H1 (cell line): ENCODE results near the gene ZNF214. TPM values are rescaled to one million over a fixed set of nuclear protein-coding genes. Genes with fewer than 3 reads are reported as not detected.

ENCODE experiments used
- CTCF ChIA-PET: fragments of 300-600 bp; sonication (Branson Sonifier 250); formaldehyde crosslinking; loops from one replicate; lab custom pipeline; 2021; ENCODE audit not compliant: partially characterized antibody; lab: Charles Lee
- POLR2A ChIA-PET: fragments of 300-600 bp; sonication (Branson Sonifier 250); formaldehyde crosslinking; loops from one replicate; lab custom pipeline; 2021; ENCODE audit warnings: inconsistent platforms; ENCODE audit not compliant: partially characterized antibody; lab: Charles Lee
- DNase-seq, 2 experiments: peaks; one replicate each; pipeline versions ENCODE4 v3.0.0 to v3.0.0-alpha.2; 2010 to 2022; ENCODE audit warnings: low spot score in 2 of 2, low read depth in 1 of 2, mixed read lengths in 1 of 2
- FAIRE-seq: peaks from 2 replicates; lab custom pipeline; 2011; peaks lifted over from hg19 to GRCh38; lab: Jason Lieb, UNC
- H2AFZ ChIP-seq: 2 replicates; pipeline ENCODE4 v1.8.1; 2012; ENCODE audit warnings: low read length, inconsistent platforms
- H2AK5ac ChIP-seq: 2 replicates; pipeline ENCODE4 v1.6.1; 2013; ENCODE audit warnings: low read depth, low read length
- H2BK120ac ChIP-seq: replicated peaks from 2 replicates; pipeline ENCODE3; 2013; ENCODE audit warnings: low read depth, low read length, inconsistent platforms
- H2BK12ac ChIP-seq: 2 replicates; pipeline ENCODE4 v1.6.1; 2013; ENCODE audit warnings: low read depth, low read length
- H2BK15ac ChIP-seq: 2 replicates; pipeline ENCODE4 v1.6.1; 2013; ENCODE audit warnings: low read length
- H2BK20ac ChIP-seq: 2 replicates; pipeline ENCODE4 v1.6.1; 2013; ENCODE audit warnings: low read length
- H2BK5ac ChIP-seq: 2 replicates; pipeline ENCODE4 v1.6.1; 2013; ENCODE audit warnings: low read depth, low read length
- H3K14ac ChIP-seq: 2 replicates; pipeline ENCODE4 v1.6.1; 2013; ENCODE audit warnings: inconsistent platforms; ENCODE audit not compliant: insufficient read length
- H3K18ac ChIP-seq: 2 replicates; pipeline ENCODE4 v1.6.1; 2013; ENCODE audit warnings: low read length; ENCODE audit errors: extremely low read depth
- H3K23ac ChIP-seq: 2 replicates; pipeline ENCODE4 v1.6.1; 2013; ENCODE audit warnings: inconsistent platforms; ENCODE audit not compliant: insufficient read length
- H3K23me2 ChIP-seq: 2 replicates; pipeline ENCODE4 v1.6.1; 2013; ENCODE audit warnings: low read depth, low read length
- H3K27ac ChIP-seq: 2 replicates; pipeline ENCODE4 v1.6.1; 2011; ENCODE audit warnings: low read depth, low read length, inconsistent platforms
- H3K27me3 ChIP-seq, 4 experiments: replicated peaks in 1 of 4; 1 replicate in 1 of 4; 2 replicates in 3 of 4; pipeline versions ENCODE4 v1.6.1 to v1.8.1; 2011 to 2013; ENCODE audit warnings: low read length in 3 of 4, mild to moderate bottlenecking in 3 of 4, inconsistent platforms in 2 of 4, mixed read lengths in 2 of 4, moderate library complexity in 1 of 4; ENCODE audit not compliant: control insufficient read depth in 3 of 4, insufficient read depth in 3 of 4; ENCODE audit errors: extremely low read depth in 1 of 4
- H3K36me3 ChIP-seq, 4 experiments: 2 replicates each; pipeline versions ENCODE4 v1.6.1 to v1.8.1; 2011 to 2013; ENCODE audit warnings: mild to moderate bottlenecking in 4 of 4, low read length in 3 of 4, moderate library complexity in 2 of 4, control low read depth in 1 of 4, inconsistent platforms in 1 of 4; ENCODE audit not compliant: insufficient read depth in 4 of 4, control insufficient read depth in 2 of 4
- H3K4ac ChIP-seq: replicated peaks from 2 replicates; pipeline ENCODE3; 2013; ENCODE audit warnings: low read length, low read depth, mixed read lengths, inconsistent platforms; ENCODE audit not compliant: insufficient read length
- H3K4me1 ChIP-seq, 4 experiments: replicated peaks in 1 of 4; 1 replicate in 1 of 4; 2 replicates in 3 of 4; pipeline versions ENCODE4 v1.6.1 to v1.8.1; 2011 to 2013; ENCODE audit warnings: low read length in 3 of 4, inconsistent platforms in 2 of 4, mixed read lengths in 1 of 4; ENCODE audit not compliant: insufficient read depth in 4 of 4, control insufficient read depth in 3 of 4
- H3K4me2 ChIP-seq, 2 experiments: 2 replicates each; pipeline versions ENCODE4 v1.6.1 to v1.8.1; 2011 to 2013; ENCODE audit warnings: low read depth in 2 of 2, low read length in 2 of 2, control low read depth in 1 of 2, inconsistent platforms in 1 of 2, mild to moderate bottlenecking in 1 of 2; ENCODE audit not compliant: insufficient read depth in 1 of 2
- H3K4me3 ChIP-seq, 4 experiments: fragments of 200-600, 300-600 bp in 1 of 4; sonication (generic), shearing (Covaris generic), sonication (Bioruptor Twin) in 1 of 4; 2 replicates each; pipeline versions ENCODE4 v1.5.1 to v1.8.1; 2011 to 2016; ENCODE audit warnings: low read length in 4 of 4, low read depth in 3 of 4, control low read depth in 2 of 4, inconsistent platforms in 2 of 4, mild to moderate bottlenecking in 2 of 4, mixed read lengths in 1 of 4, moderate library complexity in 1 of 4; ENCODE audit not compliant: insufficient read depth in 2 of 4; ENCODE audit errors: extremely low read depth in 1 of 4
- H3K56ac ChIP-seq: replicated peaks from 2 replicates; pipeline ENCODE3; 2013; ENCODE audit warnings: low read depth, mild to moderate bottlenecking, mixed read lengths, low read length, inconsistent platforms; ENCODE audit not compliant: insufficient read length
- H3K79me1 ChIP-seq: 2 replicates; pipeline ENCODE4 v1.6.1; 2013; ENCODE audit warnings: low read depth, low read length, control low read depth
- H3K79me2 ChIP-seq, 2 experiments: 2 replicates each; pipeline versions ENCODE4 v1.6.1 to v1.8.1; 2012 to 2013; ENCODE audit warnings: low read length in 2 of 2, mild to moderate bottlenecking in 2 of 2, inconsistent platforms in 1 of 2; ENCODE audit not compliant: insufficient read depth in 2 of 2, control insufficient read depth in 1 of 2
- H3K9ac ChIP-seq, 4 experiments: replicated peaks in 1 of 4; 1 replicate in 1 of 4; 2 replicates in 3 of 4; pipeline versions ENCODE4 v1.6.1 to v1.8.1; 2011 to 2013; ENCODE audit warnings: low read depth in 3 of 4, low read length in 3 of 4, control low read depth in 2 of 4, mild to moderate bottlenecking in 2 of 4, moderate library complexity in 2 of 4, inconsistent platforms in 1 of 4; ENCODE audit errors: extremely low read depth in 1 of 4
- H3K9me3 ChIP-seq, 2 experiments: 2 replicates each; pipeline versions ENCODE4 v1.6.1 to v1.8.1; 2012 to 2013; ENCODE audit warnings: mild to moderate bottlenecking in 2 of 2, moderate library complexity in 2 of 2, control low read depth in 1 of 2, inconsistent platforms in 1 of 2, low read depth in 1 of 2, low read length in 1 of 2, mixed read lengths in 1 of 2; ENCODE audit not compliant: insufficient read depth in 2 of 2
- H4K20me1 ChIP-seq, 2 experiments: replicated peaks in 1 of 2; 2 replicates each; pipeline versions ENCODE3 to v1.8.1; 2011 to 2013; ENCODE audit warnings: inconsistent platforms in 2 of 2, low read length in 2 of 2, mild to moderate bottlenecking in 1 of 2; ENCODE audit not compliant: insufficient read depth in 2 of 2, control insufficient read depth in 1 of 2
- H4K5ac ChIP-seq: 2 replicates; pipeline ENCODE4 v1.6.1; 2013; ENCODE audit warnings: low read length, low read depth, mixed read lengths, inconsistent platforms; ENCODE audit not compliant: insufficient read length
- H4K8ac ChIP-seq: 2 replicates; pipeline ENCODE4 v1.8.0; 2013; ENCODE audit warnings: mild to moderate bottlenecking, moderate library complexity, low read length, inconsistent platforms; ENCODE audit not compliant: insufficient read depth; ENCODE audit errors: extremely low read depth
- H4K91ac ChIP-seq: replicated peaks from 2 replicates; pipeline ENCODE3; 2013; ENCODE audit warnings: low read length, mixed read lengths, inconsistent platforms; ENCODE audit not compliant: insufficient read length
- ATF3 ChIP-seq: IDR thresholded peaks from 2 replicates; pipeline ENCODE4 v1.6.1; 2011; ENCODE audit warnings: low read depth, mild to moderate bottlenecking, low read length; ENCODE audit not compliant: insufficient read depth
- BCL11A ChIP-seq, 2 experiments: IDR thresholded peaks; one replicate each; pipeline ENCODE4 v1.6.1; 2011; ENCODE audit warnings: low read depth in 2 of 2, low read length in 2 of 2, mild to moderate bottlenecking in 2 of 2
- CBX5 ChIP-seq: fragments of 300-800, 300-1000 bp; sonication (generic); IDR thresholded peaks from 2 replicates; pipeline ENCODE4 v1.7.1; 2016; ENCODE audit warnings: antibody characterized with exemption, low read length, low read depth
- CHD1 ChIP-seq: IDR thresholded peaks from 2 replicates; pipeline ENCODE4 v1.6.1; 2012; ENCODE audit warnings: low read depth, low read length, improper control_type of control experiment
- JUN ChIP-seq: IDR thresholded peaks from 2 replicates; pipeline ENCODE4 v1.6.1; 2011; ENCODE audit warnings: low read depth, mild to moderate bottlenecking, improper control_type of control experiment, low read length
- KDM4A ChIP-seq: IDR thresholded peaks from one replicate; pipeline ENCODE4 v1.7.1; 2012; ENCODE audit warnings: low read depth, mild to moderate bottlenecking, moderate library complexity, low read length, inconsistent platforms; ENCODE audit not compliant: severe bottlenecking
- NRF1 ChIP-seq: IDR thresholded peaks from 2 replicates; pipeline ENCODE4 v1.6.1; 2011; ENCODE audit warnings: mild to moderate bottlenecking, low read depth, low read length, improper control_type of control experiment
- RBBP5 ChIP-seq: IDR thresholded peaks from 2 replicates; pipeline ENCODE4 v1.7.1; 2012; ENCODE audit warnings: low read depth, mild to moderate bottlenecking, inconsistent platforms, low read length, moderate library complexity, borderline replicate concordance
- RFX5 ChIP-seq: IDR thresholded peaks from 2 replicates; pipeline ENCODE4 v1.6.1; 2011; ENCODE audit warnings: low read depth, low read length, improper control_type of control experiment, borderline replicate concordance
- SIRT6 ChIP-seq: IDR thresholded peaks from one replicate; pipeline ENCODE4 v1.7.1; 2012; ENCODE audit warnings: low read length, inconsistent platforms
- TBP ChIP-seq: IDR thresholded peaks from 2 replicates; pipeline ENCODE4 v1.6.1; 2011; ENCODE audit warnings: low read depth, low read length, improper control_type of control experiment
- TCF12 ChIP-seq: IDR thresholded peaks from 2 replicates; pipeline ENCODE4 v1.6.1; 2011; ENCODE audit warnings: low read depth, mild to moderate bottlenecking, low read length
- YY1 ChIP-seq: IDR thresholded peaks from 2 replicates; pipeline ENCODE4 v1.6.1; 2011; ENCODE audit warnings: low read depth, mild to moderate bottlenecking, low read length
- WGBS, 2 experiments: shearing (Covaris generic) in 1 of 2; methylation state at CpG; one replicate each; pipeline versions ENCODE4 v1.1.6 to v1.1.7; 2013 to 2015; ENCODE audit warnings: low lambda C conversion rate in 2 of 2, mixed read lengths in 2 of 2, inconsistent platforms in 1 of 2, low coverage in 1 of 2, missing lambda C conversion rate in 1 of 2; ENCODE audit not compliant: insufficient replicate concordance in 2 of 2, insufficient coverage in 1 of 2, insufficient read length in 1 of 2; ENCODE audit errors: extremely low coverage in 1 of 2, missing lambda C conversion rate in 1 of 2; 5-methylcytosine and 5-hydroxymethylcytosine counted together
- polyA plus RNA-seq, 7 experiments: library from polyadenylated mRNA; depleted of rRNA in 3 of 7; stranded (reverse) in 5 of 7; unstranded in 2 of 7; fragments of >200 nt in 5 of 7; fragments of 200-250 nt in 2 of 7; gene quantifications; 1 replicate in 5 of 7; 2 replicates in 1 of 7; 4 replicates in 1 of 7; pipeline versions ENCODE4 v1.2.1 to v1.2.3, GENCODE V29; 2011 to 2013; ENCODE audit warnings: missing spikeins in 2 of 7, mixed read lengths in 2 of 7
- total RNA-seq: library from RNA; stranded (reverse); fragmentation: NEBNext Ultra II Directional; extraction: Animal tissue kit (Norgen Biotek cat#: 25700); gene quantifications from 2 replicates; pipeline ENCODE4 v1.2.1, GENCODE V29; 2021
- TF ChIP-seq, protein P1 (sequence below): IDR thresholded peaks from 2 replicates; pipeline ENCODE4 v1.6.1; 2011; ENCODE audit warnings: low read length, improper control_type of control experiment

The ZNF214 gene
- total and polyA plus RNA-seq, 2 of the 8 experiments (the other 6 are each of a cell fraction or from before 2014, with no cell fraction given): 0.80 to 3.2 TPM

DNA sequence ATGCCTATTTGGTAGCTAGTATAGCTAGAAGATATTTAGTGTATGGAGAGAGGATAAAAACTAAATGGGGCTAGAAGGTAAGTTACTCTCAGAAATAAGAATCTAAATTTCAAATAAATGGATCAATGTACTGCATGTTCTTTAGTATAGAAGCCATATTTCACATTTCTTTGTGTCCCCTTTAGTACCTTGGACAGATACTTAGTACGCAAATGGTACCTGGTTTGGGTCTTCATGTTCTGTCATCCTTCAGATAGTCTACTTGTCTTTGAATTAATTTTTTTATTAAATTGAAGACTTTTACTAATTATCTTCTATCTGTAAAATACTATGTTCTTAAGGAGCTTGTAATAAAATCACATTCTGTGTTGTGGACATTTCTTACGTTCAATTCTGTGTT is 42.4 kb upstream of the ZNF214 start:
- H3K23ac ChIP-seq: no peak overlapping the region
- H3K14ac ChIP-seq: no peak overlapping the region
- H2BK20ac ChIP-seq: no peak overlapping the region
- H3K9me3 ChIP-seq: no peaks in the 10 kb centered on the region
- H3K36me3 ChIP-seq: no peaks in the 10 kb centered on the region
- H3K4me3 ChIP-seq: no peak overlapping the region
- CTCF ChIA-PET: no interaction called here
- no peak overlapping the region for H3K4me2 ChIP-seq
- H3K23me2 ChIP-seq: no peaks in the 10 kb centered on the region
- no peak overlapping the region for H3K18ac ChIP-seq
- H4K8ac ChIP-seq: no peak overlapping the region
- no peak overlapping the region for H2BK5ac ChIP-seq
- no peaks in the 10 kb centered on the region for H4K20me1 ChIP-seq
- no peak for FAIRE-seq
- no peak overlapping the region for H2BK15ac ChIP-seq
- no peak overlapping the region for H4K5ac ChIP-seq
- no peaks in the 10 kb centered on the region for H3K79me2 ChIP-seq
- no peak overlapping the region for H2BK120ac ChIP-seq
- no peaks in the 10 kb centered on the region for H3K4me1 ChIP-seq
- no peak overlapping the region for H3K27ac ChIP-seq
- H2AK5ac ChIP-seq: no peak overlapping the region
- H3K4ac ChIP-seq: no peak overlapping the region
- no peaks in the 10 kb centered on the region for H3K79me1 ChIP-seq
- POLR2A ChIA-PET: no interaction called here
- no peak overlapping the region for H2BK12ac ChIP-seq
- H2AFZ ChIP-seq: no peak overlapping the region
- H3K27me3 ChIP-seq: no peaks in the 10 kb centered on the region
- WGBS, 2 experiments: 89% methylated on average over 2 of the region's 2 CpGs; no CpG with 5 or more reads in 1 of the 2 experiments
- no peak overlapping the region for H4K91ac ChIP-seq
- DNase-seq: no peak
- no peak overlapping the region for H3K56ac ChIP-seq
- H3K9ac ChIP-seq: no peak overlapping the region
- TF ChIP-seq CHD1 (no peak), ATF3 (no peak), KDM4A (no peak), TCF12 (no peak), RFX5 (no peak), TBP (no peak), NRF1 (no peak), BCL11A (IDR thresholded peaks at IDR 0.05; ENCODE audit: low read depth in 2 of 2, low read length in 2 of 2) (no peak), RBBP5 (no peak), JUN (no peak), CBX5 (no peak), YY1 (no peak), SIRT6 (no peak)
- TF ChIP-seq, protein P1, sequence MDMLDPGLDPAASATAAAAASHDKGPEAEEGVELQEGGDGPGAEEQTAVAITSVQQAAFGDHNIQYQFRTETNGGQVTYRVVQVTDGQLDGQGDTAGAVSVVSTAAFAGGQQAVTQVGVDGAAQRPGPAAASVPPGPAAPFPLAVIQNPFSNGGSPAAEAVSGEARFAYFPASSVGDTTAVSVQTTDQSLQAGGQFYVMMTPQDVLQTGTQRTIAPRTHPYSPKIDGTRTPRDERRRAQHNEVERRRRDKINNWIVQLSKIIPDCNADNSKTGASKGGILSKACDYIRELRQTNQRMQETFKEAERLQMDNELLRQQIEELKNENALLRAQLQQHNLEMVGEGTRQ: no peak
